NCI-H187 treated with DMSO at 0.1 percent for 48 hours (cell line): ENCODE results near the gene MAJIN.

Source experiments
- DNase-seq: peaks from one replicate; lab custom pipeline; 2025; lab: John Stamatoyannopoulos, UW

The MAJIN gene

DNA sequence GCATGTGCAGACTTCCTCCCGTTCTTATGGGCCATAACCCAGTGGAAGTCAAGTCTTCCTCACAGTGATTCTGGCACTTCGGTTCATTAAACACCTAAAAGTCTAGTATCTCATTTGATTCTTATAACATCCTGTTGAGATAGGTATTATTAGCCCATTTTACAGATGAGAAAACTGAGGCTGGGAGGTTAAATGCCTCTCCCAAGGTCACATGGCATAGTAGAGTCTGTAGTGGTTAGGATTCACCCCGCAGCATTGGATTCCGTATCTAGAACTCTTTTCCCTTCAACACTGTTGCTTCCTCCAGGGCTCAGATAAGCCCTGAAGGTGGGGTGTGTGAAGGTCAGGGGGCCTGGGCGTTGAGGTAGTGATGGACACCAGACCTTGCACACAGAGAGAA, 39.6 kb downstream of the MAJIN start:
- DNase-seq: no peak

GRCh38 chr11:64931290-64931689, 40.6 kb downstream of the MAJIN start:
- no peak for DNase-seq

GRCh38 chr11:64930340-64930739, 41.6 kb downstream of the MAJIN start:
- DNase-seq: no peak

DNA sequence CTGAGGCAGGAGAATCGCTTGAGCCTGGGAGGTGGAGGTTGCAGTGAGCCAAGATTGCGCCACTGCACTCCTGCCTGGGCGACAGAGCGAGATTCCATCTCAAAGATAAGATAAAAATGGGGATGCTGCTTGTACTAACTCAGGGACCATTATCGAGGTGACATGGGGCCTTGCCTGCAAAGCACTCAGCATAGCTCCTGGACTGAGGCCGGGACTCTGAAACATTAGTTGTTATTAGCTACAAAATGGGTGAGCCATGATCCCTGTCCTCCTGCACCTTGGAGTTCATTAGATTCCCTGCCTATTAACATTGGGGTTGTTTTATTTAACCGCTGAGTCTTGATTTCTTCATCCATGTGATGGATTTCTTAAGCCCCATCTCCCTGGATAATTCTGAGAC, 42.3 kb downstream of the MAJIN start:
- DNase-seq: no peak

- DNase-seq: no peak
Measured at GRCh38 chr11:64928957-64929356, 43.0 kb downstream of the MAJIN start.

DNA sequence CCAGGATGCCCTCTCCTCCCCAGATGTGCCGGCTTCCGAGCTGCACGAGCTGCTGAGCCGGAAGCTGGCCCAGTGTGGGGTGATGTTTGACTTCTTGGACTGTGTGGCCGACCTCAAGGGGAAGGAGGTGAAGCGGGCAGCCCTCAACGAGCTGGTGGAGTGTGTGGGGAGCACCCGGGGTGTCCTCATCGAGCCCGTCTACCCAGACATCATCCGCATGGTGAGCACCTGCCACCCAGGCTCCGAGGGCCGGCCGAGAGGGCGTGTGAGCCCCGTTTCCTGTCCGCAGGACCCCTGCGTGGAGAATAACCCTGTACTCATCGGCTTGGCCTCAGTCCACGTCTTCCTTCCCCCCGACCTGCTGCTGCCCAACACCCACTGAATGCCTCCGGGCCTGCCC, 45.2 kb downstream of the MAJIN start:
- no peak for DNase-seq

GRCh38 chr11:64925536-64926436, 46.1 kb downstream of the MAJIN start:
- DNase-seq: no peak

DNA sequence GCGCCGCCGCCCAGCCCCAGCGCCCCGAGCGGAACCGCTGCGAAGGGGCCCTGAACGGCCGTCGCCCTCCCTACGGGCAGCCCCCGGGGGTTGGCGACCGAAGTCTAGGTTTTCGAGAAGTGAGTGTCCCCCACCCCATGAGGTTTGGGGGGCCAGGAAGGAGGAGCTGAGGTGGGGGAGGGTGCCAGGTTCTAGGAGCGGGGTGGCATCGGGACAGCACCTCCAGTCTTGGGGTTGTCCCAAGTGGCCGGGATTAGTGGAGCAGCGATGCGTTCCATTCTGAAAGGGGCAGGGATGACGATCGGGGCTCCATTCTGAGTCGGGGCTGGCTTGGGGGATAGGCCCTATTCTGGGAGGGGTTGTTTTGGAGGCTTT, 47.0 kb downstream of the MAJIN start:
- no peak for DNase-seq

DNA sequence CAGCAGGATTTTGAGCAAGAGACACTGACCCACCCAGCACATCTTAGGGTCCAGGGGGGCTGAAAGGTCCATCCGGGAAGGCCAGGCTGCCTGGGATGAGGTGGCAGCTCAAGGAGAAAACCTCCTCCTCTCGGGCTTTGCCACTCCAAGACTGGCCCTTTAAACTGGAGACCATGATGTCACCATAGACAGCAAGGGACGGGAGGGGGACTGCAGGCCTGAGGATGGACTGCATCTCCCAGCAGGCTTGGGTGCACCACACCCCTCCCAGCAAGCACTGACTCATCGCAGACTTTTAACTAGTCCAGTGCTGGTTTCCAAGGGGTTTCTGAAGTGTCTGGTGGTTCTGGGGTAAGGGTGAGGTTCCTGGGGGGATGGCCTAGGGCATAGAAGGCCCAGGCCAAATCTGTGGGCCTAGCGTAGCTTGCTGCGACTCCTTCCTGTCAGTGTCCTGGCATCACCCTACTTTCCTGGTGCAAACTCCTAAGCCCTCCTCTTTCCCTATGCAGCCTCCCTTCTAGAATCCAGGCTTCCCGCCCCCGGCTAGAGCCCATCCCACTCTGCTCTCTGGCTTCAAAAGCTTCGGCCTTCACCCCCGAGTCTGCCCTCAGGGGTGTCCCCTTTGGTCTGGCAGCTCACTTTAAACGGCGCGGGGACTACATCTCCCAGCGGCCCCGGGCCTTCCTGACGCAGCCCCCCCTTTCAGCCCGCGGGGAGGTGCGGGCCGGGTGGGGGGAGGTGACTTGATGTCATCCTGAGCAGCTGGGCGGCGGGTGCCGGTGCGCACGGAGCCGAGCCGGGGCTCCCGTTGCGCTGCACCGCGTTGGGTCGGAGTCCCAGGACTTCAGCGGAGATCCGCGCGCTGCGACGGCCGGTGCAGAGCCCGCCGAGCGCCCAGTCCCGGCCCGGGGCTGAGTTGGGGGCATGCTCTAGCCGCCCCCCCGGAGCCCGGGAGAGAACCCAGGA, 47.7 kb downstream of the MAJIN start, which contains the start of gene PPP2R5B:
PPP2R5B (plus strand) TSS at position 746 of the 966 bp plus-strand sequence. CDS start 1,046 bp downstream, outside the sequence.
- peak; percentile 50 for DNase-seq

DNA sequence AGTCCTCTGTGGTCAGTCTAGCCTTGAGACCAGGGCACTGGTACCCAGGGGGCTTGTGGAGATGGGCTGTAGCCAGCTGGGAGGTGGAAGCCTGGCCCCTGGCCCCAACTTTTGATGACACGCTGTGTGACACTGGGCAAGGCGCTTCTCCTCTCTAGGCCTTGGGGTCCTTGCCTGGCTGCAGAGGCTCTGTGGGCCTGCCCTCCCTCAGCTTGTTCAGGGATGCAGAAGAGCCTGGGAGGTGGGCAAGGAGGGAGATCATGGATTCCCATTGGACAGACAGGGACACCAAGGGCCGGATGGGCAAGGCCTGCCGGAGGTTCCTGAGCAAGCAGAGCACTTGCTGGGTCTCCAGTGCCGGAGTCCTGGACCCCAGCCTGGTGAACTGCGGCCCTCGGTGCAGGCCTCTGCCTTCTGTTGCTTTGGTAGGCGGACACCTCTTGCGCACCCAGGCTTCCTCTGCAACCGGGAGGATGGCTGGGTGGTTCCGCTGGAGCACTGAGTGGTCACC, 48.7 kb downstream of the MAJIN start:
- no peak for DNase-seq

DNA sequence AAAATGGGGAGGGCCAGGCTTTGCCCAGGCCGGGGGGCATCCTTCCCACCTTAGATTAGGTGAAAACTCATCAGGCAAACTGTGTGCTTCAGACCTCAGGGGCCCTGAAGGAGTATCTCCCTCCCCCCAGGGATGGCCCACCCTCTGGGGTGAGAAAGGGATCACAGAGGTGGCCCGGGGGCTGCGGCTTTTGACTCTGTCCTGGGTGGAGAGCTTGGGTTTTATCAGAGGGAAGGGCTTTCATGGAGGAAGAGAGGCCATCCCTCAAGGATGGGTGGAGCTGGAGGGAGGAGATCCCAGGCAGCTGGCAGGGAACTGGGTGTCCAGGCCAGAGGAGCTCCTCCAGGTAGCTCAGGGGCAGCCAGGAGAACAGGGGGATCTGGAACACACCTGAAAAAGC, 50.5 kb downstream of the MAJIN start:
- DNase-seq: no peak

GRCh38 chr11:64920124-64920523, 51.8 kb downstream of the MAJIN start:
- DNase-seq: no peak

GRCh38 chr11:64919627-64920026, 52.3 kb downstream of the MAJIN start:
- DNase-seq: no peak

DNA sequence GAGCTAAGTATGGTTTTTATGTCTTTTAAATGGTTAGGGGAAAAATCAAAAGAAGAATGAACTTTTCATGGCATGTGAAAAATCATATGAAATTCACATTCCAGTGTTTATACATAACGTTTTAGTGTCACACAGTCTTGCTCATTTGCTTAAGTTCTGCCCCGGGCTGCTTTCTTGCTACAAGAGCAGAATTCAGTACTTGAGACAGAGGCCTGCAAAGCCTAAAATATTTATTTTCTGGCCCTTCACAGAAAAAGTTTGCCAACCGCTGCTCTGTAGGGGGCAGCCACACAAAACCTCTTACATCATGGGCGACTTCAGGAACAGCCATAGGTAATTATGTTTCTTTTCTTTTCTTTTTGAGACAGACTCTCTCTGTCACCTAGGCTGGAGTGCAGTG, 53.9 kb downstream of the MAJIN start:
- no peak for DNase-seq

- no peak for DNase-seq
Measured at GRCh38 chr11:64917663-64917995, 54.3 kb downstream of the MAJIN start.

DNA sequence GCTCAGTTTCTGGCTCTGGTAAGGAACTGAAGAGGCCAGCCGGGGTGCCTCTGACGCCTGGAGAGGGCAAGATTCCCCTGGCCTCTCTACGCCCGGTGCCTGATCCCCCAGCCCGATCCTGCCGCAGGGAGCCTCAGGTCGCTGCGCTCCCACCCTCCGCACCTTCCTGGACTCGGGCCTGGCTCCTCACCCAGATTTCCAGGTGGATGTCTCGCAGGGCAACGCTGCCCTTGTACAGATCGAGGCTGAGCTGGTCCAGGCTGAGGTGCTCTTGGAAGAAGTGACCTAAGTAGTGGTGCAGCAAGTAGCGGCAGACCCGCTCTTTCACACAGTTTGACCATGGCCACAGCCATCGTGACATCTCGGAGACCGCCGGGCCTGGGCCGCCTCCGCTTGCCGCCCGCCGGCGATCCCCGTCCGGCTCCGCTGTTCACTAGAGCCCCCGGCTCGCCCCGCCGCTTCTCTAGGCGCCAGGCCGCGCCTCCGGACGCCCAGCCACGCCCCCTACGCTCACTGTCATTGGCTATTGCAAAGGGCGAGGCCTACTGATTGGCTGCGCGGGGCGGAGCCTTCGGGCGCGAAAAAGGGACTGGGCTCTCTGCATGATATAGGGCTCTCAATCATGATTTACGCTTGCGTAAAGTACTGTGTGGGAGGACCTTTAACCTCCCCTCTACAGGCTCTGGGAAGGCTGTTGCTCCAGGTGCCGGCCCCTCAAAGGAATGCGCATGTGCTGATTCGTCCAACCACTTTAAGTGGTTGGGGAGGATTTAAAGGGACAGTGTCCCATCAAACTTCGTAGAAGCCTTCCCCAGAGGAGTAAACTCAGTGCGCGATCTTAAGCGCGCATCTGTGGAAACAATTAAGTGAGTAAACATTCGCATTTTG, 54.9 kb downstream of the MAJIN start, which contains the start of gene ATG2A:
ATG2A (minus strand) TSS at position 435 of the 888 bp plus-strand sequence; CDS start at position 361, 74 bp downstream.
- DNase-seq: peak; percentile 97

- no peak for DNase-seq
Measured at GRCh38 chr11:64916040-64916774, 55.7 kb downstream of the MAJIN start.

DNA sequence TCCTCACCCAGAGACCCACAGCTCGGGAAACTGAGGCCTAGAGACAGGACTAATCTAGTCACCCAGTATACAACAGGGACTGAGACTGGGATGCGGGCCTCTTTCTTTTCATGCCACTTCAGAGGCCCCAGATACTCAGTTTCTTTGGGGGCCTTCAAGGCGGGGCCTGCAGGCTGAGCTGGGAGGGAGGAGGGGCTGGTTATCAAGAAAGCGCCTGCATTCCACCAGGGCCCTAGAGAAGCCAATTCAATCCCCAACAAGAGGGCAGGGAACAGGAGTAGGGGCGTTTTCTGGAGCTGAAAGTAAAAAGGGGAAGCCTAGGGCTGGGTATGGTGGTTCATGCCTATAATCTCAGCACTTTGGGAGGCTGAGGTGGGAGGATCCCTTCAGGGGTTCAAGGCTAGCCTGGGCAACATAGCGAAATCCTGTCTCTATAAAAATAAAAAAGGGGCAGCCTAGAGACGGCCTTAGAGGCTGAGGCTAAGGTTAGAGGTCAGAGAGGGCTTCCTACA, 56.5 kb downstream of the MAJIN start:
- no peak for DNase-seq

- DNase-seq: no peak
Measured at GRCh38 chr11:64914123-64914522, 57.8 kb downstream of the MAJIN start.

- no peak for DNase-seq
Measured at GRCh38 chr11:64913171-64913727, 58.7 kb downstream of the MAJIN start.
